ENCODE results near the gene EPSTI1.

Gene EPSTI1

GRCh38 chr13:42847891-42848663 is 144.0 kb downstream of the EPSTI1 start:
- peak; percentile 76 for DNase-seq (ENCODE audit: low spot score)

GRCh38 chr13:42836930-42837690 is 154.9 kb downstream of the EPSTI1 start:
- DNase-seq (ENCODE audit: low spot score) = peak; percentile 37

Measured in AG20443 (cell line).